Measurements from ENCODE around the gene ZNF365.

Gene ZNF365

GRCh38 chr10:62422068-62422590 lies 48.0 kb downstream of the ZNF365 start:
- DNase-seq, result no peak

DNA sequence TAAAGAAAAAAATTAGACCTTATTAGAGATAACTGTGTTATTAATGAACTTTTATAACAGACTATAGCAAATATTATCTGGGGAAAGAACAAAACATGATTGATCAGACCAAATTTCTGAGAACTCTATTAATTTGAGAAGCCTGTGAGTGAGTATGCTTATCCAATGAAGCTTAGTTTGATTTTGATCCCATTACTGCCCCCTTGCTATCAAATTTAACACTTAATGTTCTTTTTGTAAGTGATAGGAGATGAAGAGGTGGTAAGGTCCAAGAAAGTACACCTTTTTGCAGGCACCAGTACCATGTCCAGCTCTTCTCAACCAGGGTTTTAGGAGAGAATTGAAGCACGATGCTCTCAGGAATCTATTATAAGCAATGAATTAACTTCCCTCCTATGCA lies 49.9 kb downstream of the ZNF365 start:
- DNase-seq, result no peak

DNA sequence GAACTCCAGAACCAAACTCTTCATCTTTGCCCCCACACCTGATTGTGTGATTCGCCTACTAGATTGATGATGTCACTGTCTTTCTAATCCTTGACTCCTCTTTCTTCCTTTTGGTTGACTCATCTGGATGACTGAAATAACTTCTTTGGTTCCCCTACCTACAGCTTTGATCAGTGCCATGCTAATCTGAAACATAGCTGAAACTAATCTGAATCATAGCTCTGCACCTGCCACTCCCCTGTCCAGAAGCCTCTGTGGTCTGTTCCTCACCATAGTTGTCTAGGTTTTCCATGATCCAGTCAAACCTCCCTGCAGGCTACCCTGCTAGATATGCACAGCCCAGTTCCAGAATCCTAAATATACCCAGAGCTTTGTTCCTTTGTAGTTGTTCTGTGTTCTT lies 51.9 kb downstream of the ZNF365 start:
- no peak for DNase-seq

- no peak for DNase-seq
Measured at GRCh38 chr10:62426600-62426999, 52.4 kb downstream of the ZNF365 start.

DNA sequence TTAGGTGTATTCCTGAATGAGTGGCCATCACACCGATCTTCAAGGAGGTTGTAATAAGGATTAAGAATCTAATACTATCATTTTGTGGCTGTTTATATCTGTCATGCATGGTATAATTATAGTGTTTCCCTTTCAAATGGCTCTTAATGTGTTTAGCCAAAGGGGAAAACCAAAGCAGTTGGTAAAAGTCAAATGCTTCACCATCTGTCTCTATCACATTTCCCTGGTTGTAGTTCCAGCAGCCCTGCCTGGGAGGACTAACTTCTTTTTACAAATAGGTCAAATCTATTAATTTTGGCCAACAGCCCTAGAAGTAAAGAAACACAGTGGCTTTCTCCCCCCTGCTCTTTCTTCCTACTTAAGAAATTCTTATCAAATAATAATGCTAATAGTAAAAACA lies 56.7 kb downstream of the ZNF365 start:
- DNase-seq, result no peak

DNA sequence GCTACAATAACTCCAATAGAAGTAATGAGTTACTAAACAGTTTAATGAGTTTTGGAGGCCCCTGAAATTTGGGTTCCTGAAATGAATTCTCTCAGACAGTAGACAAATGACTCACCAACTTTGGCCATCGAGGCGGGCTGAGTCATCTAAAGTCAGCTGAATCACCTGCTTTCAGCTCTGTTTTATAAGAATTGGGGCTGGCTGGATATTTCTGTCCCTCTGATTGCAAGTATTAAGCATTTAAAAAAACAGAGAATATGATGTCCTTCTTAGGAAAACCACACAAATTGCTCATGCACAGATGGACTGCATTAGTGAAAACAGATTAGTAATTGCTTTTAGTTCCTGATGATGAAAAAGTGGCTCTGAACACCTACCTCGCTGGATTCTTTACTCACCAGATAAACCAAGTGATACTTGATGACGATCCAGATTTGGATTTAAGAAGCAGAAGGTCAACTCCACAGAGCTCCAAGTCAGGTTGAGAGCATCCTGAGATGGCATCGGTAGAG lies 59.1 kb downstream of the ZNF365 start:
- DNase-seq, result no peak

DNA sequence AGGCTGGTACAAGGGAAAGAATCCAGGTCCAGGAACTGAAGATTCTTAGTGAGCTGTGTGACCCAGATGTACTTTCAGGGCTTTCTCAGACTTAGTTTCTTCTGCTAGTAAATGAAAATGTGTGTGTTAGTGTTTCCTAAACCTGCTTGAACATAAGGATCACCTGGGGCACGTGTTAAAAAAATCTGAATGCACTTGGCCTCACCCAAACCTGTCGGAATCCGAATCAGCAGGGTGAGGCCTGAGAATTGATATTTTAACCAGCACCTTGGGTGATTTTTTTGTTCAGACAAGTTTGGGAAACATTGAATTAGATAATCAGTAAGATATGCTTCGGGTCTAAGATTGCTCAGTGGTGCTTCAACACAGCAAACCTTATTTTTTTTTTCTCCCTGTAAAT lies 59.7 kb downstream of the ZNF365 start:
- DNase-seq, result no peak

- no peak for DNase-seq
Measured at GRCh38 chr10:62437696-62438095, 63.5 kb downstream of the ZNF365 start.

- no peak for DNase-seq
Measured at GRCh38 chr10:62442006-62442405, 67.8 kb downstream of the ZNF365 start.

- DNase-seq, result no peak
Measured at GRCh38 chr10:62442894-62443669, 68.9 kb downstream of the ZNF365 start.

- DNase-seq, result no peak
Measured at GRCh38 chr10:62443866-62444265, 69.7 kb downstream of the ZNF365 start.

GRCh38 chr10:62446627-62447026 lies 72.5 kb downstream of the ZNF365 start:
- no peak for DNase-seq

DNA sequence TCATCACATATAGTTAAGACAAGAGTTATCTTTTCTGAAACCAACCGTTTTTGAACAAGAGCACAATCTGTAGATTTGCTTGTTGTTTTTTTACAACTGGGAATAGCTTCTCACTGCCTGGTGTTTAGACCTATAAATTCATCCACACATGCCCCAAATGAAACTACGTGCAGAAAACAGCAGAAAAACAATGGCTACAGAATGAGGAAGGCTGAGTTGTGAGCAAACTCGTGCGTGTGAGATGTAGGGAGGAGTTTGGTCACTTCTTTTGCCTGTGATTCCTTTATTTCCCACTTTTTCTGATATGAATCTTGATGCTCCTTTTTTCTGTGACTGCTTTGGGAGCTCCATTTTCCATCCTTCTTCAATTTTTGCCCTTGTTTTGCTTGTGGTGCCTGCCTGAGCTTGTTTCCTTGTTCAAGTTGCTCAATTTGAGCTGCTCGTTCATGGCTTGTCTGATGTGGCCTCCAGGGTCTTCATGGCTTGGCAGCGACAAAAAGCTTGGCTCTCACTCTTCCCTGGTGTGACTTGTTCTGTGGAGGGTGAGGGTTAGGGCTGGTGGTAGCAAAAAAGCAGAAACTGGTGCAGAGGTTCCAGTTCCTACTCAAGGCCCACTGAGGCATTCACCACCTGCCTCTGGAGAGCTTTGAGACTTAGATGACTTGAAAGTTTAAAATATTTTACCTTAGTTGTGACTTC lies 76.9 kb downstream of the ZNF365 start:
- DNase-seq, result no peak

GRCh38 chr10:62451611-62451975 lies 77.4 kb downstream of the ZNF365 start:
- DNase-seq, result no peak
